CD4-positive, alpha-beta T cell treated with Interleukin-21 for 1 hour (primary cell): Measurements from ENCODE around the gene MYADML2.

ENCODE experiments used
- DNase-seq: peaks from one replicate; pipeline ENCODE4 v3.0.0-alpha.2; 2020

The MYADML2 gene

GRCh38 chr17:81977211-81977808, 30.3 kb upstream of the MYADML2 start, which contains the start of gene ASPSCR1:
ASPSCR1 (plus strand) TSS chr17:81977629; CDS start chr17:81977647, 18 bp downstream.
- DNase-seq: peak; percentile 89

- DNase-seq: no peak
Observed at GRCh38 chr17:81976332-81977210, 29.5 kb upstream of the MYADML2 start.

GRCh38 chr17:81973432-81973831, 26.4 kb upstream of the MYADML2 start:
- DNase-seq: no peak

GRCh38 chr17:81968850-81969812, 22.1 kb upstream of the MYADML2 start:
- DNase-seq: no peak

- DNase-seq: no peak
Observed at GRCh38 chr17:81968396-81968745, 21.3 kb upstream of the MYADML2 start.

- DNase-seq: peak; percentile 90
Observed at GRCh38 chr17:81967533-81968395, 20.7 kb upstream of the MYADML2 start.

GRCh38 chr17:81967244-81967532, 20.2 kb upstream of the MYADML2 start:
- DNase-seq: no peak

GRCh38 chr17:81966343-81967243, 19.6 kb upstream of the MYADML2 start:
- no peak for DNase-seq

GRCh38 chr17:81964081-81964849, 17.2 kb upstream of the MYADML2 start:
- DNase-seq: no peak

- no peak for DNase-seq
Observed at GRCh38 chr17:81962499-81963441, 15.7 kb upstream of the MYADML2 start.

GRCh38 chr17:81961521-81962498, 14.8 kb upstream of the MYADML2 start:
- DNase-seq: no peak

- peak; percentile 24 for DNase-seq
Observed at GRCh38 chr17:81961087-81961511, 14.1 kb upstream of the MYADML2 start, which contains the start of gene NOTUM. NOTUM (minus strand) TSS chr17:81961187; CDS start chr17:81960909, 278 bp downstream.

GRCh38 chr17:81960130-81960958, 13.3 kb upstream of the MYADML2 start:
- no peak for DNase-seq

GRCh38 chr17:81959362-81960129, 12.5 kb upstream of the MYADML2 start:
- DNase-seq: peak; percentile 86

GRCh38 chr17:81958633-81959342, 11.8 kb upstream of the MYADML2 start:
- no peak for DNase-seq
